Activated naive CD4-positive, alpha-beta T cell treated with anti-CD3 and anti-CD28 coated beads for 36 hours (primary cell): ENCODE data around the gene MACROD2. TPM values are rescaled to one million over a fixed set of nuclear protein-coding genes. Genes with fewer than 3 reads are reported as not detected.

Experiments used
- CTCF ChIA-PET: fragments of 350-600 bp; sonication (Branson Sonifier 250); formaldehyde crosslinking; loops from one replicate; lab custom pipeline; 2021; ENCODE audit warnings: antibody characterized with exemption; lab: Charles Lee
- DNase-seq: peaks from one replicate; pipeline ENCODE4 v3.0.0-alpha.2; 2020
- H3K27ac Mint-ChIP-seq: one replicate; pipeline ENCODE4 v1.8.0; 2021; ENCODE audit warnings: mild to moderate bottlenecking, mixed read lengths
- H3K27me3 Mint-ChIP-seq: one replicate; pipeline ENCODE4 v1.8.0; 2021; ENCODE audit warnings: low read depth, mixed read lengths
- H3K36me3 Mint-ChIP-seq: one replicate; pipeline ENCODE4 v1.8.0; 2021; ENCODE audit warnings: low read depth, mixed read lengths
- H3K4me1 Mint-ChIP-seq: one replicate; pipeline ENCODE4 v1.8.0; 2021; ENCODE audit warnings: low read depth, mixed read lengths
- H3K4me3 Mint-ChIP-seq: one replicate; pipeline ENCODE4 v1.8.0; 2021; ENCODE audit warnings: mild to moderate bottlenecking, moderate library complexity, mixed read lengths
- H3K9me3 Mint-ChIP-seq: one replicate; pipeline ENCODE4 v1.8.0; 2021; ENCODE audit warnings: mixed read lengths
- intact Hi-C: fragments of 100-400 bp; cut with micrococcal nuclease; formaldehyde crosslinking; loops from one replicate; pipeline ENCODE4 v1.15.1; 2023
- total RNA-seq, 2 experiments: library from RNA; stranded (reverse); gene quantifications; one replicate each; pipeline ENCODE4 v1.2.3, GENCODE V29; 2021

The MACROD2 gene
- total RNA-seq, 2 experiments from 2014 or later: not detected

DNA sequence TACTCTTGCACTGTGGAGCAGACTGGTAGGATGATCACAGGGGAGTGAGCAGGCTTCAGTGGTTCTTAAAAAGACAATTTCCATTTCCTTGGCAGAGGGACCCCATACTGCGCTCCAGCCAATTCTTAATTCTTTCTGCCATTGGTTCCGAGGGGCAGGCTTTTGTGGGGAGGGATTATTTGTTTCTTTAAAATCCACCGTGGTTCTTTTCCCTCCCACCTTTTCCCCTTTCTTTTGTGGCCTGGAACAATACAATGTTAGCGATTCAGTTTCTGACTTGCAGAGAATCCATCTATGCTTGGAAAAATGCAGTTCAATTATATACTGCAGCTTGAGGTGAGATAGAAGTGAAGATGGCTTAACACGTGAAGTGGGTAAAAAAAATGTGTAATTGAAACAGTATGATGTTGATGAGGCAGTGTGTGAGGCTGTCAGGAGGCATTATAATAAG, 721.1 kb downstream of the MACROD2 start:
- Mint-ChIP-seq H3K27ac (no peak overlapping the region), H3K9me3 (peaks cover 11% of the 10 kb centered on the region), H3K27me3 (no peaks in the 10 kb centered on the region), H3K36me3 (no peaks in the 10 kb centered on the region), H3K4me1 (no peaks in the 10 kb centered on the region), H3K4me3 (no peak overlapping the region)
- intact Hi-C loops: no loop called here
- CTCF ChIA-PET: no interaction called here
- no peak for DNase-seq

DNA sequence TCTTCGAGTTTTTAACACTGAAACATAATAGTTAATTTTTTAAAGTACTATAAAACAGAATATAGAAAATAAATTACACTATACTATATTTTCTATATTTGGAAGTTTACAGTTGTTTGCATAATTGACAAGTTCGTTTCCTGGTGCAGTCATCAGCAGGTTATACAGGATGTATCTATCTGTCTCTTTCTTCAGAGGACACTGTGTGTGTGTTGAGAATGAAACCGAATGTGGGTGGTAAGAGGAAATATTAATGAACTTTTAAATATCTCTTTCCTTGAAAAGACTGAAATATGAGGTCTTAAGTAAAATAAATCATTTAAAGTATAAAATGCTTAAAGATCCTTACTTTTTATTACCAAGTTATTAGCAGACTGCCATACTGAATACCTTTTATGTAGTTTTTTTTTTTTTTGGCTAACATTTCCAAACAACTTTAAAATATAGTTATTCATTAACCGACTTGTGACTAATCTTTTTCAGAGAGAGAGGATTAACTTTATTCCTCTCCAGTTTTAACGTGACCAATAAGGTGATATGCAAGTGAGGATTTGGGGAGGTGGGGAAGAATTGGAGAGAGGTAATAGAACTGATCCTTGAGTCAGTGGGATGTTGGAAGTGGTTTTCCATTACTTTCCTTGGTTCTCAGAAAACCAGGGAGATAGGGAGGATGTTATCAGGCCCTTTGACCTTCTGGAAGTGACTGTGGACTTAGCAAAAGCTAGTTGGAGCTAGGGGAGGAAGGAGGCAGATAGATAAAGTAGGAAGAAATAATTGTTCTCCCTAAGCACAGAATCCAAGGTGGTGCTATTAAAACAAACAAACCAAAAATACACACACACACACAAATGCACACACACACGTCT, 722.1 kb downstream of the MACROD2 start:
- Mint-ChIP-seq H3K27me3 (no peaks in the 10 kb centered on the region), H3K4me1 (no peaks in the 10 kb centered on the region)

DNA sequence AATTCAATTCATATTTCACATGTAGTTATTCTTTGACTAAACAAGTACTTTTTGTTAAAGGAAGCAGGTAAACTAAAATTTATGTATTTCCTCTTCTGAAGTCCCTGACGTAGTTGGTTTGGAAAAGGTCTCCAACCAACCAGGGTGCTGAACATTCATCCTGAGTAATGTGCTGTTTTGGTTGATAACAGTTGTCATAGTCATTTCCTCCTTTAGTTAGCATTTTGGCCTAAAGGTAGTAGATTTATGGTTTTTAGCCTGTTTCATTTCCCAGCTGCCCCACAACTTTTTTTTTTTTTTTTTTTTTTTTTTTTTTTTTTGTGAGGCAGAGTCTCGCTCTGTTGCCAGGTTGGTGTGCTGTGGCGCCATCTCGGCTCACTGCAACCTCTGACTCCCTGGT, 724.9 kb downstream of the MACROD2 start:
- DNase-seq: no peak
- H3K4me1 Mint-ChIP-seq: no peaks in the 10 kb centered on the region
- peaks cover 10% of the 10 kb centered on the region for H3K9me3 Mint-ChIP-seq
- no peaks in the 10 kb centered on the region for H3K36me3 Mint-ChIP-seq
- no peak overlapping the region for H3K27ac Mint-ChIP-seq
- CTCF ChIA-PET: interaction anchor here (0.7 kb wide), 1 partner anchor 28 kb away, joined by 3 read pairs; no protein-coding TSS in a partner anchor
- no peak overlapping the region for H3K4me3 Mint-ChIP-seq
- H3K27me3 Mint-ChIP-seq: no peaks in the 10 kb centered on the region
- intact Hi-C loops: no loop called here

More for the DNA sequence above, 722.1 kb downstream of the MACROD2 start:
- CTCF ChIA-PET: no interaction called here
- Mint-ChIP-seq H3K36me3 (no peaks in the 10 kb centered on the region), H3K4me3 (no peak overlapping the region), H3K27ac (no peak overlapping the region), H3K9me3 (peaks cover 14% of the 10 kb centered on the region)
- DNase-seq: no peak
- intact Hi-C loops: no loop called here

DNA sequence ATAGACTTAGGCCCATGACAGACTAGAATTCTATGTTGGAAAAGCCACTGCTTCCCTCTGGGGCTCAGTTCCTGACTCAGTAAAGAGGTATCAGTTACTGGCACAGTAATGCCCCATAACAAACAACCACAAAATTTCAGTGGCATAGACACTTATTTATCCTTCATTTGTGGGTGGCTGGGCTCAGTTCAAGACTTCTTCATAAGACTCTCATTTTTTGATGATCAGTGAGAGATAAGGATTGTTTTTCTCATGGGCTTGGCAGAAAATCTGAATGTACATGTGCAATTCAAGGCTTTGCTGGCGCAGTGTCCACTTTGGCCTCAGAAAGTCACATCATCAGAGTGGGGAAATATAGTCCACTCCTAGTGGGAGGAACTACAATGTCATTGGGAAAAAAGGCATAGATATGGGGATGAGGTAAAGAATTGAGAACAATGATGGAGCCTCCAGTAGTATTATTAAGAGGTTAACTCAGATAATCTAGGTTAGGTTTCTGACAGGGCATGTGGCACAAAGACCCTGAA, 726.7 kb downstream of the MACROD2 start:
- H3K27me3 Mint-ChIP-seq: no peaks in the 10 kb centered on the region
- no peaks in the 10 kb centered on the region for H3K4me1 Mint-ChIP-seq
- no peak for DNase-seq
- H3K27ac Mint-ChIP-seq: no peak overlapping the region
- peaks cover 10% of the 10 kb centered on the region for H3K9me3 Mint-ChIP-seq
- H3K4me3 Mint-ChIP-seq: no peak overlapping the region
- CTCF ChIA-PET: no interaction called here
- H3K36me3 Mint-ChIP-seq: no peaks in the 10 kb centered on the region
- intact Hi-C loops: no loop called here

DNA sequence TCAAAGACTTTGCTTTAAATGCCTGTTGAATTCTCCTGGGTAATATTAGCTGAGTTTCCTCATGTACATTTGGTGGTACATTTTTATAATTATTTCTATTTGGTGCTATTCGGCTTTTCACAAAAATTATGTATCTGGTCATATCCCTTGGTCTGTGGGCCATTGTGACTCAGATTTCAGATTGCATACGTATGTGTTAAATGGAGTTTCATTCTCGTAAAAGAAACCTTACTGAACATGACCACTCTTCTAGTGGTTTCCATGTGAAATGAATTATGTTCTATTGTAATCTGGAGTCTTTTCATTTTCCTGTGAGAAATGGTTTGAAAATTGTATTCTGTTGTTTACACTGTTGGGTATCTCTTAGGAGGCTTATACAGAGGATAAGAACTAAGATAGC, 728.3 kb downstream of the MACROD2 start:
- Mint-ChIP-seq H3K4me3 (no peak overlapping the region), H3K27me3 (no peaks in the 10 kb centered on the region), H3K27ac (no peak overlapping the region), H3K4me1 (no peaks in the 10 kb centered on the region), H3K9me3 (peaks cover 6% of the 10 kb centered on the region), H3K36me3 (no peaks in the 10 kb centered on the region)
- CTCF ChIA-PET: no interaction called here
- intact Hi-C loops: no loop called here
- DNase-seq: no peak

DNA sequence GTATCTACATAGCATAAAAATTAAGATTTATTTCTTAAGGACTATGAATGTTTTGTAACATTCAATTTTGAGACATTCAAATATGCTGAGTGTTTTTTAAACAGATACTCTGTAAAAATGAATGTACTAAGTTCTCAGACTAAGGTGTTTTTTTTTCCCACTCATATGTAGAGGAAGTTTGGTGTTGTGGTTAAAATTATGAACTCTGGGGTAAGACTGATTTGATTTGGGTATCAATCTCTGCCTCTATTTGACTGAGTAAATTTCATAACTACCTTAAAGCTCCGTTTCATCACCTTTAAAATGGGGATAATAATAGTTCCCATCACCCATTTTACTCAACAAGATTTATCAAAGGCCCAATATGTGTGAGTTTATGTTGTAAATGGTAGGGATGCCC, 728.7 kb downstream of the MACROD2 start:
- intact Hi-C loops: no loop called here
- Mint-ChIP-seq H3K27ac (no peak overlapping the region), H3K4me1 (no peaks in the 10 kb centered on the region), H3K9me3 (peaks cover 6% of the 10 kb centered on the region), H3K4me3 (no peak overlapping the region), H3K36me3 (no peaks in the 10 kb centered on the region), H3K27me3 (no peaks in the 10 kb centered on the region)
- DNase-seq: no peak
- CTCF ChIA-PET: no interaction called here

DNA sequence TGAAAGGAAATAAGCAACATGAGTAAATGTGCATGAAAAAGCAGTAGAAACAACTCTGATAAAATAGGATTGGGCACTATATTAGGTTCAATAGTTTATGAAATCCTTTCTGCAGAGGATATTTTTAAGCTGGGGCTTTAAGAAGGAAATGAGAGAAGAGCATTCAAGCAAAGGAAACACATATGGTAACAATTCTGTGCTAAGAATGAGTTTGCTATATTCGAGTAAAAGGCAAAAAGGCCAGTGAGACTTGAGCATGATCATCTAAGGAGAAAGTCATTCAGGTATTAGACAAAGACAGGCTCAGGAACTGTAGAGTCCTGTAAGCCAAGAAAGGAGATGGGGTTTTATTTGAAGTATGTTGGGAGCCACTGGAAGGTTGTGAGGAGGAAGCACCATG, 729.2 kb downstream of the MACROD2 start:
- no peaks in the 10 kb centered on the region for H3K27me3 Mint-ChIP-seq
- no peak overlapping the region for H3K27ac Mint-ChIP-seq
- DNase-seq: no peak
- H3K4me3 Mint-ChIP-seq: no peak overlapping the region
- peaks cover 5% of the 10 kb centered on the region for H3K9me3 Mint-ChIP-seq
- no peaks in the 10 kb centered on the region for H3K4me1 Mint-ChIP-seq
- CTCF ChIA-PET: no interaction called here
- no peaks in the 10 kb centered on the region for H3K36me3 Mint-ChIP-seq
- intact Hi-C loops: no loop called here

DNA sequence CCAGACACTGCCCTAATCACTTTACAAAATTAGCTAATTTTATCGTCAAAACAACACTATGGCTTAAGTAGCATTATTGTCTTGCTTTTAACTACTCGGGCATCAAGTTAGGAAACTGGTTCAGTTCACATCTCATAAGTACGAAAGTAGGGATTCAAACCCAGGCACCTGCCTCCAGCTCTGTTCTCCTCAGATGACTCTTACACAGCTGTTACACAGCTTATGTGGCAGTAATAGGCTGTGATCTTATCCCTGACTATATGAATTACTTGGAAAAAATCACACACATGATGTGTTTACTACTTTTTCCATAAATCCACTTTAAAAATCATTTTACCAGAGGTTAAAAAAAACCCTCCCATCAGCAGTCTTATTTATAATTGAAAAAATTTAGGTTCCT, 731.3 kb downstream of the MACROD2 start:
- H3K27me3 Mint-ChIP-seq: no peaks in the 10 kb centered on the region
- H3K4me1 Mint-ChIP-seq: no peaks in the 10 kb centered on the region
- no peak for DNase-seq
- H3K4me3 Mint-ChIP-seq: no peak overlapping the region
- intact Hi-C loops: no loop called here
- H3K27ac Mint-ChIP-seq: no peak overlapping the region
- CTCF ChIA-PET: no interaction called here
- peaks cover 5% of the 10 kb centered on the region for H3K9me3 Mint-ChIP-seq
- no peaks in the 10 kb centered on the region for H3K36me3 Mint-ChIP-seq

DNA sequence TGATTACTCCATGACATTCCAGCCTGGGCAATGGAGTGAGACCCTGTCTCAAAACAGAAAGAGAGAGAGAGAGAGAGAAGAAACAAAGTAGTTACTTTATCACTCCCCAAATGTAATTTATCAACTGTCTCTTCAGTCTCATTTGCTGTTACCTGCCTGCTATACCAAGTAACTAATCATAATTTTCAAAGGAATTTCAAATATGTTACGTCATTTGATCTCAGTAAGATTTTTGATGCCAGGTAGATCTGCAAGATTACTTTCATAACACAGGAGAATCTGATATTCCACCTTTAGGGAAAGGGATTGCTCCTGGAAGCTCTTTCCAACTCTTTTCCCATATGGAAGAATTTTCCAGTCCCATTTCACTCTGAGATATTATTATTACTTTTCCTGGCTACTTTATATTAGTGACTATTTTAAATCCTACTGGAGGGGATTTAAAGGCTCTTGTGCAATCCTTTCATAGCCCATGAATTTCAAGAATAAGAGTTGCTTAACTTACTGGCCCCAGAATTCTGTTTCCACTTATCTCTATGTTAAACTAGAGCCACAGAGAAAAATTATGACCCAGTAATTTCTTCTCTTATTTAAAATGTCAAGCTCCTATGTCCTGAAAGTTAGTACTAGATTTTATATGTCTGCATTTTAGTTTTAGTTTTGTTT, 732.3 kb downstream of the MACROD2 start:
- H3K4me3 Mint-ChIP-seq: no peak overlapping the region
- no peaks in the 10 kb centered on the region for H3K4me1 Mint-ChIP-seq
- H3K36me3 Mint-ChIP-seq: no peaks in the 10 kb centered on the region
- intact Hi-C loops: no loop called here
- H3K9me3 Mint-ChIP-seq: no peaks in the 10 kb centered on the region
- CTCF ChIA-PET: no interaction called here
- no peaks in the 10 kb centered on the region for H3K27me3 Mint-ChIP-seq
- H3K27ac Mint-ChIP-seq: no peak overlapping the region
- no peak for DNase-seq

DNA sequence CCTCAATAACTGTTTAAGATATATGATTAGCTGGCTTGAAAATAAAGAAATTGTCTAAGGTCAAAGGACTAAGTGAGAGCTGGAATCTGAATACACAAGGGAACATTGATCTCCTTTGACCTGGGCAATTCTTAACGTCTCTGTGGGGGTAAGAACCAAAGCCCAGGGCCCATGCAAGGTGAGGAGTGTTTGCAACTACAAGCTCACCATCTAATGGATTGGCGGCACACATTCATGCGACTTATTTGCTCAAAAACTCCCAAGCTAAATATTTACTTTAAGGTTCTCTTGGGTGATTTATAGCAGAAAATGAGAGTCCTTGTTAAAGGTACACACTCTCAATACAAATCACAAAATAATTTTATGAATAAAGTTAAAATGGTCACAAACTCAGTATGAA, 734.1 kb downstream of the MACROD2 start:
- H3K4me1 Mint-ChIP-seq: no peaks in the 10 kb centered on the region
- no peaks in the 10 kb centered on the region for H3K36me3 Mint-ChIP-seq
- no peaks in the 10 kb centered on the region for H3K27me3 Mint-ChIP-seq
- CTCF ChIA-PET: no interaction called here
- intact Hi-C loops: no loop called here
- no peak overlapping the region for H3K4me3 Mint-ChIP-seq
- DNase-seq: no peak
- no peaks in the 10 kb centered on the region for H3K9me3 Mint-ChIP-seq
- no peak overlapping the region for H3K27ac Mint-ChIP-seq

DNA sequence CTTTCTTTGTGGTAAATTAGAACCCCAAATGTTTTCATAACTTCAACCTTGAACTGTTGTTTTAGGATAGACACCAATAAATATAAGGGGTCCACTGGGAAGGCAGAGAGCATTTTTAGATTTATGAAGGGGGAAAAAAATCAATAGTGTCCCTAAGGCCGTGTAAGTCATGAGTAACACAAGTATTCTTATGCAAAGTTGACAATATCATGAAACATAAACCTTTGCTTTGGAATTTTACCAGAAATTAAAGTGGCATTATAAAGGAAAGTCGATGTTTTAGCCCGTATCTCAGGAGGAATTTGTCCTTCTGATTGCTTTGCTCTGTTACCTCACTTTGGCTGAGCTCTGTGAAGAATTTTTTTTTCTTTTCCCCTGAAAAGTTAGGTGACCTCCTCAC, 737.0 kb downstream of the MACROD2 start:
- Mint-ChIP-seq H3K4me3 (no peak overlapping the region), H3K4me1 (no peaks in the 10 kb centered on the region), H3K27me3 (no peaks in the 10 kb centered on the region), H3K9me3 (peaks cover 4% of the 10 kb centered on the region), H3K27ac (no peak overlapping the region), H3K36me3 (no peaks in the 10 kb centered on the region)
- no peak for DNase-seq
- intact Hi-C loops: no loop called here
- CTCF ChIA-PET: no interaction called here

DNA sequence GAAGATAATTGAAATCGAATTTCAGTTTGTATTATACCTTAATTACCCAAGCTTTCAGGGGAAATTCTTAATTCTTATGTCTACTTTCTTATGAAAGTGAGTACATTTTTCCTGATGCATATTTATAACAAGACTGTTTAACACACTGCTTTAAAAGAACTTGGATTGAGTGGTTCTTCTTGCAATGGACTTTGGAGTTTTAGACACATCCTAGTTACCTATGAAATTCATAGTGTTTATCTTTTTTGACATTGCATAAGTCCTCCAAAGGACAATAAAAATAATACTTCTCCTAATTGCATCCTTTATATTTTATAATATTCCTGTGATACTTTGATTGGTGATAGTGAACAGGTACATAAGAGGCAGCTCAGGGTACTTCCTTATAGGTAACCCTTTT, 737.7 kb downstream of the MACROD2 start:
- CTCF ChIA-PET: no interaction called here
- no peak for DNase-seq
- intact Hi-C loops: no loop called here

DNA sequence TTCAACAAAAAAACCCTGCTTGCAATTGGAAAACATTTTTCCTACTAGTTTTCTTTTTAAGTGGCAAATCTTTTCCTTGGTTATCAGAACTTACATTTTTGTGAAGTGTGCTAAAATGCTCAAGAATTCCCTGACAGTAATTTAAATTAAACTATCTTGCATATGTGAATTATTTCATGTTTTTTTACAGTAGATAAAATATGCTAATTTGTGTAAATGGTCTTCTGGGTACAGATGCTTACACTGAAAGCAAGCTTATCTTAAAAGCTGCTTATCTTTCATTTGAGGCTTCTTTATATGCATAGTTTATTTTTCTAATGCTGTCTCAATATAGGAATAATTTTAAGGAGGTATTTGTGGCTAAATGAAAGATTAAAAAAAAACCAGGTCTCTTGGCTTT, 745.1 kb downstream of the MACROD2 start:
- Mint-ChIP-seq H3K9me3 (peaks cover 2% of the 10 kb centered on the region), H3K36me3 (no peaks in the 10 kb centered on the region), H3K4me1 (no peaks in the 10 kb centered on the region), H3K27me3 (no peaks in the 10 kb centered on the region), H3K27ac (no peak overlapping the region), H3K4me3 (no peak overlapping the region)
- intact Hi-C loops: no loop called here
- DNase-seq: no peak
- CTCF ChIA-PET: no interaction called here

More for the DNA sequence above, 737.7 kb downstream of the MACROD2 start:
- Mint-ChIP-seq H3K27me3 (no peaks in the 10 kb centered on the region), H3K9me3 (peaks cover 4% of the 10 kb centered on the region), H3K4me3 (no peak overlapping the region), H3K27ac (no peak overlapping the region), H3K4me1 (no peaks in the 10 kb centered on the region), H3K36me3 (no peaks in the 10 kb centered on the region)
